ENCODE results near the gene KAZN.

KAZN gene

DNA sequence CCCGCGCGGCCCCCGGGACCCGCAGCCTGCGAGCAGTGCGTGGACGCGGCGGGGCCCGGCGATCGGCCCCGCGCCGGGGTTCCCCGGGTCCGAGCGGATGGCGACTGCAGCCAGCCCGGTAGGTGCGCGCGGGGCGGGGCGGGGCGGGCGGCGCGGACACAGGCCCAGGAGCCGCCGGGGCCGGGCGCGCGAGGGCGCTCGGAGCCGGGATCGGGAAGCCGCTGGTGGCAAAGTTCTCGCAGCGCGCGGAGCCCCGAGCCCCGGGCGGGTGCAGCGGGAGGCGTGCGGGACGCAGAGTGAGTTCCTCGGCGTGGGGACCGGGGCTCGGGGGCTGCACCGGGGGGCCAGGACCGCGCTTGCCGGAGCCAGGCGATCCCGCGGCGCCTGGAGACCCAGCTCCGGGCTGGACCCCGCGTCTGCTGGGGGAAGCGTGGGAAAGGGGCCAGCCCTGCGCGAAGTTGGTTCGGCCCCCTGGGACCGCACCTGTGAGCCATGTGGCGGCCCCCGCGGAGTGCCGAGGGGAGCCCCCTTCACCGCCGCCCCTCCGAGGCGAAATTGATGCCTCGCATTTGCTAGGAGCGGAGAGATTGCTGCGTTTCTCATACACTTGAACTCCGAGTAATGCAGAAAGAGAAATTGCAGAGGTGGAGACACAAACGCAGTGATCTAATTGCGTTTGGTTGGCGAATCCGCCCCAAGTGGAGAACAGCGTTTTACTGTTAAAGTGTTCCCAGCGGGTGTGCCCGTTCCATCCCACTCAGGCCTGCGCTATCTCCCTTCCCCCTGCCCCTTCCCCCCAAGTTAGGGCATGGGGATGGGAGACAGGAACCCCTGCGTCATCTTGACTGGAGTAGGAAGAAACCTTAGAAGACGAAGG is 326.2 kb downstream of the KAZN start (continued):
- TF ChIP-seq, protein P1, sequence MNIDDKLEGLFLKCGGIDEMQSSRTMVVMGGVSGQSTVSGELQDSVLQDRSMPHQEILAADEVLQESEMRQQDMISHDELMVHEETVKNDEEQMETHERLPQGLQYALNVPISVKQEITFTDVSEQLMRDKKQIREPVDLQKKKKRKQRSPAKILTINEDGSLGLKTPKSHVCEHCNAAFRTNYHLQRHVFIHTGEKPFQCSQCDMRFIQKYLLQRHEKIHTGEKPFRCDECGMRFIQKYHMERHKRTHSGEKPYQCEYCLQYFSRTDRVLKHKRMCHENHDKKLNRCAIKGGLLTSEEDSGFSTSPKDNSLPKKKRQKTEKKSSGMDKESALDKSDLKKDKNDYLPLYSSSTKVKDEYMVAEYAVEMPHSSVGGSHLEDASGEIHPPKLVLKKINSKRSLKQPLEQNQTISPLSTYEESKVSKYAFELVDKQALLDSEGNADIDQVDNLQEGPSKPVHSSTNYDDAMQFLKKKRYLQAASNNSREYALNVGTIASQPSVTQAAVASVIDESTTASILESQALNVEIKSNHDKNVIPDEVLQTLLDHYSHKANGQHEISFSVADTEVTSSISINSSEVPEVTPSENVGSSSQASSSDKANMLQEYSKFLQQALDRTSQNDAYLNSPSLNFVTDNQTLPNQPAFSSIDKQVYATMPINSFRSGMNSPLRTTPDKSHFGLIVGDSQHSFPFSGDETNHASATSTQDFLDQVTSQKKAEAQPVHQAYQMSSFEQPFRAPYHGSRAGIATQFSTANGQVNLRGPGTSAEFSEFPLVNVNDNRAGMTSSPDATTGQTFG (tag by site-specific recombination; IDR thresholded peaks at IDR 0.05; ENCODE audit: borderline replicate concordance), result no peak
- TF ChIP-seq ZNF175 (tag by site-specific recombination; IDR thresholded peaks at IDR 0.05) (no peak), SP3 (tag by site-specific recombination; IDR thresholded peaks at IDR 0.05) (no peak), ZNF366 (tag by site-specific recombination; conservative IDR thresholded peaks at IDR 0.05) (no peak), ZNF645 (tag by site-specific recombination; IDR thresholded peaks at IDR 0.05) (no peak), ZBTB20 (tag by site-specific recombination; IDR thresholded peaks at IDR 0.05) (peak; percentile 76), ZNF354C (tag by site-specific recombination; IDR thresholded peaks at IDR 0.05; ENCODE audit: borderline replicate concordance, low read depth) (no peak), ZNF48 (tag by site-specific recombination; IDR thresholded peaks at IDR 0.05) (no peak), ZNF404 (tag by site-specific recombination; IDR thresholded peaks at IDR 0.05) (no peak), ZNF768 (tag by site-specific recombination; IDR thresholded peaks at IDR 0.05) (no peak), KLF8 (tag by site-specific recombination; IDR thresholded peaks at IDR 0.05) (no peak), ZNF335 (tag by site-specific recombination; conservative IDR thresholded peaks at IDR 0.05) (peak; percentile 64), PATZ1 (tag by site-specific recombination; IDR thresholded peaks at IDR 0.05) (peak; percentile 68; the same call in 1 of the 2 replicates), ZNF626 (tag by site-specific recombination; IDR thresholded peaks at IDR 0.05) (no peak), ZNF391 (tag by site-specific recombination; IDR thresholded peaks at IDR 0.05; ENCODE audit: borderline replicate concordance, low read depth) (no peak), ZNF707 (tag by site-specific recombination; IDR thresholded peaks at IDR 0.05) (no peak), GLIS2 (tag by site-specific recombination; IDR thresholded peaks at IDR 0.05) (peak; percentile 90), SP7 (tag by site-specific recombination; IDR thresholded peaks at IDR 0.05) (peak; percentile 82), HIC1 (tag by site-specific recombination; IDR thresholded peaks at IDR 0.05) (no peak), ZNF596 (tag by site-specific recombination; IDR thresholded peaks at IDR 0.05) (no peak), YY2 (tag by site-specific recombination; IDR thresholded peaks at IDR 0.05) (no peak), ZNF10 (tag by site-specific recombination; IDR thresholded peaks at IDR 0.05) (no peak), ZNF239 (tag by site-specific recombination; IDR thresholded peaks at IDR 0.05) (no peak), MZF1 (tag by site-specific recombination; IDR thresholded peaks at IDR 0.05; ENCODE audit: borderline replicate concordance) (no peak), SP2 (tag by site-specific recombination; IDR thresholded peaks at IDR 0.05) (no peak), BCL11A (tag by site-specific recombination; IDR thresholded peaks at IDR 0.05; ENCODE audit: low read depth) (no peak), ZNF114 (tag by site-specific recombination; IDR thresholded peaks at IDR 0.05) (no peak), ZNF146 (tag by site-specific recombination; IDR thresholded peaks at IDR 0.05) (no peak), ZFP3 (tag by site-specific recombination; IDR thresholded peaks at IDR 0.05; ENCODE audit: low read depth) (no peak)
- TF ChIP-seq, protein P2, sequence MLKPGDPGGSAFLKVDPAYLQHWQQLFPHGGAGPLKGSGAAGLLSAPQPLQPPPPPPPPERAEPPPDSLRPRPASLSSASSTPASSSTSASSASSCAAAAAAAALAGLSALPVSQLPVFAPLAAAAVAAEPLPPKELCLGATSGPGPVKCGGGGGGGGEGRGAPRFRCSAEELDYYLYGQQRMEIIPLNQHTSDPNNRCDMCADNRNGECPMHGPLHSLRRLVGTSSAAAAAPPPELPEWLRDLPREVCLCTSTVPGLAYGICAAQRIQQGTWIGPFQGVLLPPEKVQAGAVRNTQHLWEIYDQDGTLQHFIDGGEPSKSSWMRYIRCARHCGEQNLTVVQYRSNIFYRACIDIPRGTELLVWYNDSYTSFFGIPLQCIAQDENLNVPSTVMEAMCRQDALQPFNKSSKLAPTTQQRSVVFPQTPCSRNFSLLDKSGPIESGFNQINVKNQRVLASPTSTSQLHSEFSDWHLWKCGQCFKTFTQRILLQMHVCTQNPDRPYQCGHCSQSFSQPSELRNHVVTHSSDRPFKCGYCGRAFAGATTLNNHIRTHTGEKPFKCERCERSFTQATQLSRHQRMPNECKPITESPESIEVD (tag by site-specific recombination; IDR thresholded peaks at IDR 0.05), result no peak

All from HEK293 (cell line).